H1 (cell line): ENCODE results near the gene IGFBP6. TPM values are rescaled to one million over a fixed set of nuclear protein-coding genes. Genes with fewer than 3 reads are reported as not detected.
A peak's percentile ranks its signal among the peaks of the same experiment; 100 is the strongest.

ENCODE experiments used
- BRCA1 ChIP-seq: IDR thresholded peaks from 2 replicates; pipeline ENCODE4 v1.6.1; 2012; ENCODE audit warnings: low read depth, low read length, improper control_type of control experiment
- EZH2 ChIP-seq: fragments of 200-600 bp; sonication (generic); IDR thresholded peaks from 2 replicates; pipeline ENCODE4 v1.7.1; 2012; ENCODE audit warnings: low read depth, mild to moderate bottlenecking, moderate library complexity, low read length, inconsistent platforms; ENCODE audit not compliant: severe bottlenecking
- JUN ChIP-seq: IDR thresholded peaks from 2 replicates; pipeline ENCODE4 v1.6.1; 2011; ENCODE audit warnings: low read depth, mild to moderate bottlenecking, improper control_type of control experiment, low read length
- KDM5A ChIP-seq: fragments of 200-600 bp; IDR thresholded peaks from 2 replicates; pipeline ENCODE4 v1.7.1; 2012; ENCODE audit warnings: mild to moderate bottlenecking, low read length, inconsistent platforms, mixed read lengths
- POLR2A ChIP-seq, 2 experiments: IDR thresholded peaks; 1 replicate in 1 of 2; 2 replicates in 1 of 2; pipeline ENCODE4 v1.6.1; 2011; ENCODE audit warnings: low read depth in 2 of 2, low read length in 2 of 2, mild to moderate bottlenecking in 2 of 2; ENCODE audit errors: control extremely low read depth in 1 of 2
- RAD21 ChIP-seq, 2 experiments: IDR thresholded peaks in 1 of 2; conservative IDR thresholded peaks in 1 of 2; 2 replicates each; pipeline ENCODE4 v1.6.1; 2011; ENCODE audit warnings: low read depth in 2 of 2, low read length in 2 of 2, improper control_type of control experiment in 1 of 2, inconsistent platforms in 1 of 2, mild to moderate bottlenecking in 1 of 2, moderate library complexity in 1 of 2
- SRF ChIP-seq: IDR thresholded peaks from 2 replicates; pipeline ENCODE4 v1.6.1; 2011; ENCODE audit warnings: mild to moderate bottlenecking, low read depth, low read length, moderate library complexity
- TBP ChIP-seq: IDR thresholded peaks from 2 replicates; pipeline ENCODE4 v1.6.1; 2011; ENCODE audit warnings: low read depth, low read length, improper control_type of control experiment
- TCF12 ChIP-seq: IDR thresholded peaks from 2 replicates; pipeline ENCODE4 v1.6.1; 2011; ENCODE audit warnings: low read depth, mild to moderate bottlenecking, low read length
- polyA plus RNA-seq, 7 experiments: library from polyadenylated mRNA; depleted of rRNA in 3 of 7; stranded (reverse) in 5 of 7; unstranded in 2 of 7; fragments of >200 nt in 5 of 7; fragments of 200-250 nt in 2 of 7; gene quantifications; 1 replicate in 5 of 7; 2 replicates in 1 of 7; 4 replicates in 1 of 7; pipeline versions ENCODE4 v1.2.1 to v1.2.3, GENCODE V29; 2011 to 2013; ENCODE audit warnings: missing spikeins in 2 of 7, mixed read lengths in 2 of 7
- total RNA-seq: library from RNA; stranded (reverse); fragmentation: NEBNext Ultra II Directional; extraction: Animal tissue kit (Norgen Biotek cat#: 25700); gene quantifications from 2 replicates; pipeline ENCODE4 v1.2.1, GENCODE V29; 2021
- TF ChIP-seq, protein P1 (sequence below): fragments of 300-600 bp; sonication (generic); IDR thresholded peaks from 2 replicates; pipeline ENCODE4 v1.7.1; 2012; ENCODE audit warnings: low read length, moderate library complexity, mild to moderate bottlenecking, inconsistent platforms; ENCODE audit not compliant: insufficient replicate concordance

Gene IGFBP6
- total and polyA plus RNA-seq, 2 of the 8 experiments (the other 6 are each of a cell fraction or from before 2014, with no cell fraction given), result 13.7 to 14.7 TPM

DNA sequence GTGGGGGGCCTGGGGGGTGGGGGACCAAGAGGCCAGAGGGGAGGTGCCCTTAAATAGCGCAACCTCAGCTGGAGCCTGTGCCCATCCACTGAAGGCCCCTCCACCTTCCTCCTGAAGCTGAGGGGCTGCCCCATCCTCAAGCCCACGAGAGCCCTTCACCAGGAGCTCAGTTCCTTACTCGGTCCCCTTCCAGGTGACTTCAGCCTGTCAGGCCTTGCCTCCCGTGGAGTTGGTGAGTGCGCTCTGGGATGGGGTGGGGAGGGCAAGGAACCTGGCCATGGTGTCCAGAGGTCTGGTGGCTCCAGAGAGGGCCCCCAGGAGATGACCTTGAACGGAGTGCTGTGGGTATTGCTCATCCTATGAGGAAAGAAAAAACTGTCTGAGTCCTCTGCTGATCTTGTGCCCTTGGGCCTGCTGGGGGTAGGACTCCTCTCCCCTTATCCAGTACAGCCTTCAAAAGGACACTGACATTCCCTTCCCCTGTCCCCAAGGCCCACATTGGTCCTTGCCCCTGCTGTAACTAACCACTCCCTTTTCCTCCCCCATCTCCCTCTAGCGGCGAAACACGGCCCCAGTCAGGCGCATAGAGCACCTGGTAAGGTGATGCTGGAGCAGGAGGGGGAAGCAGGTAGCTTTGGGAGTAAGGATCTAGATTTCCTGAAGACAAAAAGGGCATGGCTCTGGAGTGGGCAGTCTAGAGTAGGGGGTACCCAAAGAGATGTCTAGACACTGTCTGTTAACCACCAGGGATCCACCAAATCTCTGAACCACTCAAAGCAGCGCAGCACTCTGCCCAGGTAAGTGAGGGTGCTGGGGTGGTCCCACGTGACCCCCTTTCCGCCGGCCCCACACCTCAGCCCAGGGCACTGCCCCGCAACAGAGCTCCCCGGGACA, 44.0 kb upstream of the IGFBP6 start (continued):
- TF ChIP-seq, protein P1, sequence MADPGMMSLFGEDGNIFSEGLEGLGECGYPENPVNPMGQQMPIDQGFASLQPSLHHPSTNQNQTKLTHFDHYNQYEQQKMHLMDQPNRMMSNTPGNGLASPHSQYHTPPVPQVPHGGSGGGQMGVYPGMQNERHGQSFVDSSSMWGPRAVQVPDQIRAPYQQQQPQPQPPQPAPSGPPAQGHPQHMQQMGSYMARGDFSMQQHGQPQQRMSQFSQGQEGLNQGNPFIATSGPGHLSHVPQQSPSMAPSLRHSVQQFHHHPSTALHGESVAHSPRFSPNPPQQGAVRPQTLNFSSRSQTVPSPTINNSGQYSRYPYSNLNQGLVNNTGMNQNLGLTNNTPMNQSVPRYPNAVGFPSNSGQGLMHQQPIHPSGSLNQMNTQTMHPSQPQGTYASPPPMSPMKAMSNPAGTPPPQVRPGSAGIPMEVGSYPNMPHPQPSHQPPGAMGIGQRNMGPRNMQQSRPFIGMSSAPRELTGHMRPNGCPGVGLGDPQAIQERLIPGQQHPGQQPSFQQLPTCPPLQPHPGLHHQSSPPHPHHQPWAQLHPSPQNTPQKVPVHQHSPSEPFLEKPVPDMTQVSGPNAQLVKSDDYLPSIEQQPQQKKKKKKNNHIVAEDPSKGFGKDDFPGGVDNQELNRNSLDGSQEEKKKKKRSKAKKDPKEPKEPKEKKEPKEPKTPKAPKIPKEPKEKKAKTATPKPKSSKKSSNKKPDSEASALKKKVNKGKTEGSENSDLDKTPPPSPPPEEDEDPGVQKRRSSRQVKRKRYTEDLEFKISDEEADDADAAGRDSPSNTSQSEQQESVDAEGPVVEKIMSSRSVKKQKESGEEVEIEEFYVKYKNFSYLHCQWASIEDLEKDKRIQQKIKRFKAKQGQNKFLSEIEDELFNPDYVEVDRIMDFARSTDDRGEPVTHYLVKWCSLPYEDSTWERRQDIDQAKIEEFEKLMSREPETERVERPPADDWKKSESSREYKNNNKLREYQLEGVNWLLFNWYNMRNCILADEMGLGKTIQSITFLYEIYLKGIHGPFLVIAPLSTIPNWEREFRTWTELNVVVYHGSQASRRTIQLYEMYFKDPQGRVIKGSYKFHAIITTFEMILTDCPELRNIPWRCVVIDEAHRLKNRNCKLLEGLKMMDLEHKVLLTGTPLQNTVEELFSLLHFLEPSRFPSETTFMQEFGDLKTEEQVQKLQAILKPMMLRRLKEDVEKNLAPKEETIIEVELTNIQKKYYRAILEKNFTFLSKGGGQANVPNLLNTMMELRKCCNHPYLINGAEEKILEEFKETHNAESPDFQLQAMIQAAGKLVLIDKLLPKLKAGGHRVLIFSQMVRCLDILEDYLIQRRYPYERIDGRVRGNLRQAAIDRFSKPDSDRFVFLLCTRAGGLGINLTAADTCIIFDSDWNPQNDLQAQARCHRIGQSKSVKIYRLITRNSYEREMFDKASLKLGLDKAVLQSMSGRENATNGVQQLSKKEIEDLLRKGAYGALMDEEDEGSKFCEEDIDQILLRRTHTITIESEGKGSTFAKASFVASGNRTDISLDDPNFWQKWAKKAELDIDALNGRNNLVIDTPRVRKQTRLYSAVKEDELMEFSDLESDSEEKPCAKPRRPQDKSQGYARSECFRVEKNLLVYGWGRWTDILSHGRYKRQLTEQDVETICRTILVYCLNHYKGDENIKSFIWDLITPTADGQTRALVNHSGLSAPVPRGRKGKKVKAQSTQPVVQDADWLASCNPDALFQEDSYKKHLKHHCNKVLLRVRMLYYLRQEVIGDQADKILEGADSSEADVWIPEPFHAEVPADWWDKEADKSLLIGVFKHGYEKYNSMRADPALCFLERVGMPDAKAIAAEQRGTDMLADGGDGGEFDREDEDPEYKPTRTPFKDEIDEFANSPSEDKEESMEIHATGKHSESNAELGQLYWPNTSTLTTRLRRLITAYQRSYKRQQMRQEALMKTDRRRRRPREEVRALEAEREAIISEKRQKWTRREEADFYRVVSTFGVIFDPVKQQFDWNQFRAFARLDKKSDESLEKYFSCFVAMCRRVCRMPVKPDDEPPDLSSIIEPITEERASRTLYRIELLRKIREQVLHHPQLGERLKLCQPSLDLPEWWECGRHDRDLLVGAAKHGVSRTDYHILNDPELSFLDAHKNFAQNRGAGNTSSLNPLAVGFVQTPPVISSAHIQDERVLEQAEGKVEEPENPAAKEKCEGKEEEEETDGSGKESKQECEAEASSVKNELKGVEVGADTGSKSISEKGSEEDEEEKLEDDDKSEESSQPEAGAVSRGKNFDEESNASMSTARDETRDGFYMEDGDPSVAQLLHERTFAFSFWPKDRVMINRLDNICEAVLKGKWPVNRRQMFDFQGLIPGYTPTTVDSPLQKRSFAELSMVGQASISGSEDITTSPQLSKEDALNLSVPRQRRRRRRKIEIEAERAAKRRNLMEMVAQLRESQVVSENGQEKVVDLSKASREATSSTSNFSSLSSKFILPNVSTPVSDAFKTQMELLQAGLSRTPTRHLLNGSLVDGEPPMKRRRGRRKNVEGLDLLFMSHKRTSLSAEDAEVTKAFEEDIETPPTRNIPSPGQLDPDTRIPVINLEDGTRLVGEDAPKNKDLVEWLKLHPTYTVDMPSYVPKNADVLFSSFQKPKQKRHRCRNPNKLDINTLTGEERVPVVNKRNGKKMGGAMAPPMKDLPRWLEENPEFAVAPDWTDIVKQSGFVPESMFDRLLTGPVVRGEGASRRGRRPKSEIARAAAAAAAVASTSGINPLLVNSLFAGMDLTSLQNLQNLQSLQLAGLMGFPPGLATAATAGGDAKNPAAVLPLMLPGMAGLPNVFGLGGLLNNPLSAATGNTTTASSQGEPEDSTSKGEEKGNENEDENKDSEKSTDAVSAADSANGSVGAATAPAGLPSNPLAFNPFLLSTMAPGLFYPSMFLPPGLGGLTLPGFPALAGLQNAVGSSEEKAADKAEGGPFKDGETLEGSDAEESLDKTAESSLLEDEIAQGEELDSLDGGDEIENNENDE, result no peak
- TF ChIP-seq RAD21 (IDR thresholded peaks at IDR 0.05 in 1 of 2, conservative IDR thresholded peaks at IDR 0.05 in 1 of 2; ENCODE audit: low read depth in 2 of 2, low read length in 2 of 2), result peak; percentile 26 to 50; a peak in 3 of 4 replicates
- no peak for TF ChIP-seq SRF
- peak; percentile 66; the same call in 1 of the 2 replicates for TF ChIP-seq TCF12
- TF ChIP-seq KDM5A, result no peak
- TF ChIP-seq EZH2, result no peak
- TF ChIP-seq TBP, result no peak
- no peak for TF ChIP-seq BRCA1
- TF ChIP-seq JUN, result no peak
- TF ChIP-seq POLR2A (IDR thresholded peaks at IDR 0.05; ENCODE audit: control extremely low read depth in 1 of 2, low read depth in 2 of 2, low read length in 2 of 2), result no peak; a peak in 1 of 3 replicates
